Inferior parietal cortex (tissue), 1 donor: ENCODE measurements around the gene CNGA4.
"Not testable (repeated sequence)": the region's sequence is repeated elsewhere in the genome, so short reads cannot be mapped to it uniquely, and the experiment has no call there.

ENCODE experiments used
- DNase-seq: peaks from one replicate; pipeline ENCODE4 v3.0.0-alpha.2; 2016; ENCODE audit errors: extremely low spot score

Gene CNGA4

GRCh38 chr11:6263662-6264061, 24.8 kb downstream of the CNGA4 start:
- DNase-seq, result no peak

GRCh38 chr11:6268820-6269219, 29.9 kb downstream of the CNGA4 start:
- DNase-seq, result no peak

GRCh38 chr11:6269994-6270393, 31.1 kb downstream of the CNGA4 start:
- DNase-seq, result no peak

- no peak for DNase-seq
Measured at GRCh38 chr11:6270584-6271246, 31.8 kb downstream of the CNGA4 start.

- DNase-seq, result no peak
Measured at GRCh38 chr11:6271598-6271997, 32.7 kb downstream of the CNGA4 start.

DNA sequence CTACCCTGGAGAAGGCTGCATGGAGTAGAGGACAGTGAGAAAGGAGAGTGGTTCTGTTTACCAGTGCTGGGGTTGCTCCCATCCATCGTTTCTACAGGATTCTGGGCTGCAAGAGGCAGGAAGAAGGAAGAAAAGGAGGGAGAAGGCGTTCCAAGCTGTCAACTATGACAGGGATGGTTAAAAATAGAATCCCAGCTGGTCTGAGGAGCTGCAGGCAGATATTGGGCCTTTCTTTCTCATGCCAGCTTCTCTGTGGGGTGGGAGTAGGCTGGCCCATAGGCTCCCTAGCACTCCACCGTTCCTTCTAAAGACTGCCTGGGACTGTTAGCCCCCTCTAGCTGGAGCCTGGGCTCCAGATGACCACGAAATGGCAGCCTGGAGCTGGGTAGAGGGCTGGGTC, 34.3 kb downstream of the CNGA4 start:
- peak; percentile 58 for DNase-seq

DNA sequence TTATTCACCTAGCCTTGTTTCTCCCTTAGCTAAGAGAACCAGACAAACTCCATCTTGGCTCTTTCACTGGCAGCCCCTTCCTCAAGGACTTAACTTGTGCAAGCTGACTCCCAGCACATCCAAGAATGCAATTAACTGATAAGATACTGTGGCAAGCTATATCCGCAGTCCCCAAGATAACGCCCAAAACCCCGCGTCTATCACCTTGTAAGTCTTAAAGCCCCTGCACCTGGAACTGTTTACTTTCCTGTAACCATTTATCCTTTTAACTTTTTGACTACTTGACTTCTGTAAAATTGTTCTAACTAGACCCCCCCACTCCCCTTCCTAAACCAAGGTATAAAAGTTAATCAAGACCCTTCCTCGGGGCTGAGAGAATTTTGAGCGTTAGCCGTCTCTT, 41.9 kb downstream of the CNGA4 start:
- DNase-seq, result not testable (repeated sequence)

GRCh38 chr11:6283453-6284023, 44.6 kb downstream of the CNGA4 start:
- no peak for DNase-seq

DNA sequence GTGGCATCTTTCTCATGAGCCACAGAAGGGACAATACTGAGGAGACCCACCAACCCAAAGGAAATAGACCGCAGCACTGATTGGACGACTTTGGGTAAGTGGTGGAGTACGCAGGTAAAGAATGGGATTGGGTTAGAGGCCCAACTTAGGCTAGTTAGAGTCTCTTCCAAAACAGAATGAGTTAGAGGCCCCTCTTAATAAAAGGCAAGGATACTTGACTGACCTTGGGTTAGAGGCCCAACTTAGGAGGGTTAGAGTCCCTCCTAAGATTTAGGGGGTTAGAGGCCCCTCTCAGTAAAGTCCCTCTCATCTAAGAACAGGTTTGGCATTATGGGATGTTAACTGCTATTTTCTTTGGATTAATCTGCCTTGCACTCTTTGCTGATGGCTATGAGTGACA, 45.4 kb downstream of the CNGA4 start:
- no peak for DNase-seq

DNA sequence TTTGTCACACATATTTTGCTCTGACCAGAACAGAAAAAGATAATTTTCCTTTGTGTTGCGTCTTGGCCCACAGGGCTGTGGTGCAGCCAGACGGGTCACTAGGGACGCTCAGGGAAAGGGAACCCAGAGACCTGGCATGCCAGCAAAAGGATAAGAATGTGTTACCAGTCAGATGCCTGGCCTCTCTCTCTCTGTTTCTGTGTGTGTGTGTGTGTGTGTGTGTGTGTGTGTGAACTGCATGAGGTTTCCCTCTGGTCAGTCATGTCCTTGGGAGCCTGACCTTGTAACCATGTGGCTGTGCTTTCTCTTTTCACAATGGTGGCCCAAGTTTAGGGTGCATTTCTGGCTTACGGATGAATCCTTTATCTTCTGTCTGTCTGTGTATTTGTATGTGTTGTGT, 46.1 kb downstream of the CNGA4 start:
- DNase-seq, result no peak
